Naive B cell (primary cell): Measurements from ENCODE around the gene AGAP2. TPM values are rescaled to one million over a fixed set of nuclear protein-coding genes. Genes with fewer than 3 reads are reported as not detected.
"Not testable (repeated sequence)": the region's sequence is repeated elsewhere in the genome, so short reads cannot be mapped to it uniquely, and the experiment has no call there.

Experiments
- ATAC-seq, 2 donors: fragments of 150-1000 bp; cut with Tn5 transposase; 2 replicates each; pipeline ENCODE4 v1.10.0; 2021; ENCODE audit warnings: low read depth in 2 of 2, mild to moderate bottlenecking in 2 of 2, moderate library complexity in 2 of 2
- DNase-seq: peaks from one replicate; pipeline ENCODE4 v3.0.0; 2022
- H3K27ac Mint-ChIP-seq, 6 donors: one replicate each; pipeline ENCODE4 v1.8.0; 2020 to 2022; ENCODE audit warnings: mild to moderate bottlenecking in 6 of 6, mixed read lengths in 6 of 6, moderate library complexity in 5 of 6, inconsistent platforms in 2 of 6
- H3K27me3 Mint-ChIP-seq, 3 donors: one replicate each; pipeline ENCODE4 v1.8.0; 2021 to 2022; ENCODE audit warnings: mixed read lengths in 3 of 3, mild to moderate bottlenecking in 1 of 3
- H3K36me3 Mint-ChIP-seq, 2 donors: one replicate each; pipeline ENCODE4 v1.8.0; 2020 to 2022; ENCODE audit warnings: mixed read lengths in 2 of 2, inconsistent platforms in 1 of 2, mild to moderate bottlenecking in 1 of 2
- H3K4me1 Mint-ChIP-seq, 3 donors: one replicate each; pipeline ENCODE4 v1.8.0; 2020 to 2022; ENCODE audit warnings: mixed read lengths in 3 of 3, inconsistent platforms in 1 of 3, mild to moderate bottlenecking in 1 of 3, moderate library complexity in 1 of 3
- H3K4me3 Mint-ChIP-seq, 8 donors: one replicate each; pipeline ENCODE4 v1.8.0; 2020 to 2022; ENCODE audit warnings: mild to moderate bottlenecking in 8 of 8, mixed read lengths in 8 of 8, moderate library complexity in 8 of 8, inconsistent platforms in 2 of 8
- H3K9me3 Mint-ChIP-seq, 7 donors: one replicate each; pipeline ENCODE4 v1.8.0; 2020 to 2022; ENCODE audit warnings: mixed read lengths in 7 of 7, mild to moderate bottlenecking in 5 of 7, inconsistent platforms in 2 of 7, moderate library complexity in 1 of 7
- polyA plus RNA-seq, 6 donors: library from polyadenylated mRNA; unstranded; fragments of 300-500 nt; fragmentation: Illumina TruSeq; gene quantifications; one replicate each; pipeline ENCODE4 v1.2.3, GENCODE V29; 2021; ENCODE audit warnings: low read depth in 6 of 6

The AGAP2 gene
- polyA plus RNA-seq, 6 donors from 2014 or later = 1.2 to 4.0 (median 2.1) TPM

- no peak for ATAC-seq
These were observed 19.7 kb downstream of the AGAP2 start for GRCh38 chr12:57718641-57719528.

GRCh38 chr12:57717846-57718640 is 20.5 kb downstream of the AGAP2 start:
- Mint-ChIP-seq H3K27ac (no peak overlapping the region), H3K27me3 (no peaks in the 10 kb centered on the region), H3K36me3 (peaks cover 17 to 46% of the 10 kb centered on the region in 2 donors), H3K4me3 (peak overlapping the region in 1 of 8 donors; percentile 15), H3K4me1 (peaks cover 13 to 22% (median 15%) of the 10 kb centered on the region in 3 donors), H3K9me3 (no peaks in the 10 kb centered on the region)
- DNase-seq (no peak), ATAC-seq (no peak)

More at GRCh38 chr12:57718641-57719528, 19.7 kb downstream of the AGAP2 start:
- DNase-seq = no peak
- Mint-ChIP-seq H3K4me3 (no peak overlapping the region), H3K9me3 (no peaks in the 10 kb centered on the region), H3K4me1 (peaks cover 13 to 20% (median 15%) of the 10 kb centered on the region in 3 donors), H3K27me3 (no peaks in the 10 kb centered on the region), H3K36me3 (peaks cover 17 to 46% of the 10 kb centered on the region in 2 donors), H3K27ac (no peak overlapping the region)

GRCh38 chr12:57717131-57717530 is 21.4 kb downstream of the AGAP2 start:
- peaks cover 22 to 46% of the 10 kb centered on the region in 2 donors for H3K36me3 Mint-ChIP-seq
- H3K4me3 Mint-ChIP-seq = no peak overlapping the region
- peaks cover 11 to 21% (median 13%) of the 10 kb centered on the region in 3 donors for H3K4me1 Mint-ChIP-seq
- no peak overlapping the region for H3K27ac Mint-ChIP-seq
- ATAC-seq (no peak), DNase-seq (no peak)
- no peaks in the 10 kb centered on the region for H3K9me3 Mint-ChIP-seq
- H3K27me3 Mint-ChIP-seq = no peaks in the 10 kb centered on the region

- Mint-ChIP-seq H3K4me3 (no peak overlapping the region), H3K9me3 (no peaks in the 10 kb centered on the region), H3K4me1 (peaks cover 11 to 21% (median 13%) of the 10 kb centered on the region in 3 donors), H3K27me3 (no peaks in the 10 kb centered on the region), H3K27ac (no peak overlapping the region), H3K36me3 (peaks cover 28 to 38% of the 10 kb centered on the region in 2 donors)
- ATAC-seq = no peak
- DNase-seq = no peak
These were observed 22.2 kb downstream of the AGAP2 start for GRCh38 chr12:57716305-57716704.

- no peak for ATAC-seq
- H3K4me1 Mint-ChIP-seq = peaks cover 11 to 21% (median 17%) of the 10 kb centered on the region in 3 donors
- peaks cover 28 to 41% of the 10 kb centered on the region in 2 donors for H3K36me3 Mint-ChIP-seq
These were observed 22.8 kb downstream of the AGAP2 start for GRCh38 chr12:57715786-57716185.

GRCh38 chr12:57715036-57715748 is 23.4 kb downstream of the AGAP2 start:
- peak; percentile 57 for DNase-seq
- peaks cover 30 to 38% of the 10 kb centered on the region in 2 donors for H3K36me3 Mint-ChIP-seq
- peak; percentile 94 to 97 for ATAC-seq
- not testable (repeated sequence) for H3K27me3 Mint-ChIP-seq, H3K9me3 Mint-ChIP-seq
- peak overlapping the region in 3 of 8 donors; percentile 20 to 54 (median 26) for H3K4me3 Mint-ChIP-seq
- peak overlapping the region in 4 of 6 donors; percentile 35 to 71 (median 56) for H3K27ac Mint-ChIP-seq
- H3K4me1 Mint-ChIP-seq = peaks cover 11 to 27% (median 20%) of the 10 kb centered on the region in 3 donors

More at GRCh38 chr12:57715786-57716185, 22.8 kb downstream of the AGAP2 start:
- Mint-ChIP-seq H3K27me3 (no peaks in the 10 kb centered on the region), H3K9me3 (no peaks in the 10 kb centered on the region), H3K4me3 (peak overlapping the region in 5 of 8 donors; percentile 11 to 65 (median 26)), H3K27ac (peak overlapping the region in 4 of 6 donors; percentile 35 to 71 (median 56))
- DNase-seq = no peak

GRCh38 chr12:57713209-57713608 is 25.3 kb downstream of the AGAP2 start:
- peaks cover 11 to 31% (median 15%) of the 10 kb centered on the region in 3 donors for H3K4me1 Mint-ChIP-seq
- no peak for ATAC-seq
- DNase-seq = no peak
- peak overlapping the region in 1 of 8 donors; percentile 22 for H3K4me3 Mint-ChIP-seq
- H3K27me3 Mint-ChIP-seq = no peaks in the 10 kb centered on the region
- no peaks in the 10 kb centered on the region for H3K9me3 Mint-ChIP-seq
- H3K27ac Mint-ChIP-seq = no peak overlapping the region
- peaks cover 20 to 21% of the 10 kb centered on the region in 2 donors for H3K36me3 Mint-ChIP-seq

GRCh38 chr12:57712701-57713100 is 25.8 kb downstream of the AGAP2 start:
- H3K4me1 Mint-ChIP-seq = peaks cover 11 to 31% (median 15%) of the 10 kb centered on the region in 3 donors
- H3K27ac Mint-ChIP-seq = peak overlapping the region in 1 of 6 donors; percentile 21
- H3K4me3 Mint-ChIP-seq = no peak overlapping the region
- peaks cover 16% of the 10 kb centered on the region in 2 donors for H3K36me3 Mint-ChIP-seq
- ATAC-seq (no peak), DNase-seq (no peak)
- H3K9me3 Mint-ChIP-seq = no peaks in the 10 kb centered on the region
- no peaks in the 10 kb centered on the region for H3K27me3 Mint-ChIP-seq

- peaks cover 0 to 17% (median 8%) of the 10 kb centered on the region in 3 donors for H3K4me1 Mint-ChIP-seq
- no peaks in the 10 kb centered on the region for H3K27me3 Mint-ChIP-seq
- H3K27ac Mint-ChIP-seq = no peak overlapping the region
- peaks cover 10 to 28% of the 10 kb centered on the region in 2 donors for H3K36me3 Mint-ChIP-seq
- peaks cover 0 to 10% (median 4%) of the 10 kb centered on the region in 7 donors for H3K9me3 Mint-ChIP-seq
- DNase-seq = no peak
- H3K4me3 Mint-ChIP-seq = no peak overlapping the region
- ATAC-seq = no peak
These were observed 30.2 kb downstream of the AGAP2 start for GRCh38 chr12:57708296-57708695.

- ATAC-seq (no peak), DNase-seq (no peak)
- H3K36me3 Mint-ChIP-seq = peaks cover 16 to 34% of the 10 kb centered on the region in 2 donors
- H3K4me1 Mint-ChIP-seq = peaks cover 4 to 25% (median 8%) of the 10 kb centered on the region in 3 donors
- no peaks in the 10 kb centered on the region for H3K27me3 Mint-ChIP-seq
- H3K4me3 Mint-ChIP-seq = no peak overlapping the region
- H3K27ac Mint-ChIP-seq = peak overlapping the region in 1 of 6 donors; percentile 53
- peaks cover 0 to 17% (median 7%) of the 10 kb centered on the region in 7 donors for H3K9me3 Mint-ChIP-seq
These were observed 31.3 kb downstream of the AGAP2 start for GRCh38 chr12:57707250-57707649.

- H3K27ac Mint-ChIP-seq = peak overlapping the region in 4 of 6 donors; percentile 15 to 85 (median 79)
- peaks cover 43 to 55% of the 10 kb centered on the region in 2 donors for H3K36me3 Mint-ChIP-seq
- peaks cover 0 to 17% (median 7%) of the 10 kb centered on the region in 7 donors for H3K9me3 Mint-ChIP-seq
- H3K4me3 Mint-ChIP-seq = peak overlapping the region in 4 of 8 donors; percentile 3 to 72 (median 28)
- DNase-seq = no peak
- H3K27me3 Mint-ChIP-seq = no peaks in the 10 kb centered on the region
- H3K4me1 Mint-ChIP-seq = peaks cover 26 to 53% (median 41%) of the 10 kb centered on the region in 3 donors
- no peak for ATAC-seq
These were observed 38.2 kb downstream of the AGAP2 start for GRCh38 chr12:57700317-57700716.

GRCh38 chr12:57698414-57698813 is 40.1 kb downstream of the AGAP2 start:
- H3K4me1 Mint-ChIP-seq = peaks cover 26 to 53% (median 41%) of the 10 kb centered on the region in 3 donors
- DNase-seq (no peak), ATAC-seq (no peak)
- H3K4me3 Mint-ChIP-seq = peak overlapping the region in 1 of 8 donors; percentile 37
- peaks cover 0 to 8% (median 0%) of the 10 kb centered on the region in 7 donors for H3K9me3 Mint-ChIP-seq
- H3K27ac Mint-ChIP-seq = peak overlapping the region in 1 of 6 donors; percentile 44
- H3K27me3 Mint-ChIP-seq = no peaks in the 10 kb centered on the region
- H3K36me3 Mint-ChIP-seq = peaks cover 42 to 44% of the 10 kb centered on the region in 2 donors
